ENCODE data around the gene RPL21.

DNA sequence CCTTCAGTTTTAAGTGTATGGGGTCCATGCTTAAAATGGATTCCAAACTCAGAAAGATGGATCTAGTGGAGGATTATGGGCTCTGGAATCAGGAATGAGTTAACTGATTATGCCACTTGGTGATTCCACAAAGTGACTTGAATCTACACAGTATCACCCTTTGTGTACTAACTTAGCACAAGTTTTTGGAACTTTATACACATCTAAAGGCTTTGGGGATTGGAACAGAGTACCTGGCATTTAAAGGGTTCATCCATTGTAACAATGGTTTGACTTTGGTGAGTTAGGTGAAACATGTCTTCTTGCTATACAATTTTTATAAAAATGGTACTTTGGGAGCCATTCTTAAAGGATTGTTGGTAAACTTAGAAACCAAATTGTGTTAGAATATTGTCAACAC, 1.1 kb downstream of the RPL21 start:
- TF ChIP-seq ZBTB49 (tag by site-specific recombination; IDR thresholded peaks at IDR 0.05; ENCODE audit: low read depth) = no peak
- TF ChIP-seq, protein P1, sequence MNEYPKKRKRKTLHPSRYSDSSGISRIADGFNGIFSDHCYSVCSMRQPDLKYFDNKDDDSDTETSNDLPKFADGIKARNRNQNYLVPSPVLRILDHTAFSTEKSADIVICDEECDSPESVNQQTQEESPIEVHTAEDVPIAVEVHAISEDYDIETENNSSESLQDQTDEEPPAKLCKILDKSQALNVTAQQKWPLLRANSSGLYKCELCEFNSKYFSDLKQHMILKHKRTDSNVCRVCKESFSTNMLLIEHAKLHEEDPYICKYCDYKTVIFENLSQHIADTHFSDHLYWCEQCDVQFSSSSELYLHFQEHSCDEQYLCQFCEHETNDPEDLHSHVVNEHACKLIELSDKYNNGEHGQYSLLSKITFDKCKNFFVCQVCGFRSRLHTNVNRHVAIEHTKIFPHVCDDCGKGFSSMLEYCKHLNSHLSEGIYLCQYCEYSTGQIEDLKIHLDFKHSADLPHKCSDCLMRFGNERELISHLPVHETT (tag by site-specific recombination; IDR thresholded peaks at IDR 0.05) = no peak
- TF ChIP-seq CTCF (tag by site-specific recombination; IDR thresholded peaks at IDR 0.05) = no peak
- TF ChIP-seq ZNF510 (tag by site-specific recombination; IDR thresholded peaks at IDR 0.05; ENCODE audit: insufficient replicate concordance) = no peak
